HCT116 (cell line): ENCODE measurements around the gene PFDN5. TPM values are rescaled to one million over a fixed set of nuclear protein-coding genes. Genes with fewer than 3 reads are reported as not detected.

ENCODE experiments used
- ATAC-seq: fragments of 200-7000 bp; cut with Tn5 transposase; 2 replicates; pipeline ENCODE4 v1.9.1; 2020; ENCODE audit warnings: mild to moderate bottlenecking, moderate library complexity
- BruUV-seq: library from RNA; stranded (reverse); fragments of 400-500 nt; replicated peaks from 2 replicates; lab custom pipeline; 2021; lab: Mats Ljungman, UMichigan
- CTCF ChIA-PET: fragments of 300-600 bp; sonication (Branson Sonifier 250); formaldehyde crosslinking; loops from one replicate; lab custom pipeline; 2021; ENCODE audit warnings: antibody characterized with exemption; lab: Charles Lee
- POLR2A ChIA-PET: fragments of 300-600, 350-600 bp; sonication (Branson Sonifier 250); formaldehyde crosslinking; loops from one replicate; lab custom pipeline; 2021; ENCODE audit warnings: antibody characterized with exemption; lab: Charles Lee
- RAD21 ChIA-PET, 2 experiments: fragments of 300-600 bp; sonication (Branson Sonifier 250); formaldehyde crosslinking; loops; one replicate each; lab custom pipeline; 2023; ENCODE audit warnings: low total read pairs in 2 of 2; ENCODE audit not compliant: uncharacterized antibody in 2 of 2, unreplicated experiment in 2 of 2, low non-redundant PET in 1 of 2; lab: Charles Lee
- DNase-seq: peaks from one replicate; pipeline ENCODE4 v3.0.0-alpha.2; 2010; ENCODE audit warnings: low read depth, low spot score
- H2AFZ ChIP-seq: fragments of 200-600 bp; shearing (Covaris generic), sonication (generic); 2 replicates; pipeline ENCODE4 v1.6.1; 2017; ENCODE audit warnings: low read depth, mixed run types, mixed read lengths, antibody characterized with exemption, low read length; ENCODE audit not compliant: poor library complexity, severe bottlenecking
- H3K27ac ChIP-seq: 2 replicates; pipeline ENCODE4 v1.5.1; 2012; ENCODE audit warnings: low read depth, low read length
- H3K27me3 ChIP-seq: fragments of 200-600 bp; sonication (generic); 2 replicates; pipeline ENCODE4 v1.6.1; 2016; ENCODE audit warnings: mixed run types, low read length, mixed read lengths; ENCODE audit not compliant: insufficient read depth
- H3K36me3 ChIP-seq, 2 experiments: fragments of 200-500 bp in 1 of 2; fragments of 200-600 bp in 1 of 2; sonication (Bioruptor generic) in 1 of 2; sonication (generic) in 1 of 2; 2 replicates each; pipeline versions ENCODE4 v1.5.1 to v1.6.1; 2014 to 2016; ENCODE audit warnings: low read length in 2 of 2, inconsistent platforms in 1 of 2, mixed read lengths in 1 of 2, mixed run types in 1 of 2; ENCODE audit not compliant: insufficient read depth in 2 of 2, control insufficient read depth in 1 of 2
- H3K4me1 ChIP-seq, 2 experiments: fragments of 200-600 bp in 1 of 2; sonication (generic) in 1 of 2; 2 replicates each; pipeline versions ENCODE4 v1.5.1 to v1.6.1; 2012 to 2017; ENCODE audit warnings: low read length in 2 of 2, inconsistent platforms in 1 of 2, mild to moderate bottlenecking in 1 of 2, mixed read lengths in 1 of 2, mixed run types in 1 of 2, moderate library complexity in 1 of 2; ENCODE audit not compliant: insufficient read depth in 2 of 2, control insufficient read depth in 1 of 2
- H3K4me2 ChIP-seq: fragments of 200-600 bp; sonication (generic); 2 replicates; pipeline ENCODE4 v1.6.1; 2017; ENCODE audit warnings: mixed run types, low read length, mixed read lengths
- H3K4me3 ChIP-seq, 2 experiments: fragments of 200-600 bp in 1 of 2; sonication (generic) in 1 of 2; replicated peaks in 1 of 2; 2 replicates each; pipeline ENCODE4 v1.5.1; 2011 to 2016; ENCODE audit warnings: low read length in 2 of 2, control low read depth in 1 of 2, low read depth in 1 of 2, mild to moderate bottlenecking in 1 of 2, mixed read lengths in 1 of 2, mixed run types in 1 of 2
- H3K79me2 ChIP-seq: fragments of 200-600 bp; sonication (generic); 2 replicates; pipeline ENCODE4 v1.6.1; 2017; ENCODE audit warnings: mild to moderate bottlenecking, mixed run types, low read length, moderate library complexity, mixed read lengths; ENCODE audit not compliant: insufficient read depth
- H3K9ac ChIP-seq: fragments of 200-600 bp; sonication (generic); 2 replicates; pipeline ENCODE4 v1.6.1; 2016; ENCODE audit warnings: low read length, mixed read lengths
- H3K9me2 ChIP-seq: fragments of 200-600 bp; sonication (generic), shearing (Covaris generic); 2 replicates; pipeline ENCODE4 v1.6.1; 2017; ENCODE audit warnings: mixed run types, mild to moderate bottlenecking, moderate library complexity; ENCODE audit not compliant: insufficient read depth
- H3K9me3 ChIP-seq, 2 experiments: fragments of 200-500 bp in 1 of 2; fragments of 200-600 bp in 1 of 2; sonication (Bioruptor generic) in 1 of 2; sonication (generic) in 1 of 2; 2 replicates each; pipeline ENCODE4 v1.6.1; 2014 to 2017; ENCODE audit warnings: low read length in 2 of 2, mixed read lengths in 2 of 2, inconsistent platforms in 1 of 2, low read depth in 1 of 2, mild to moderate bottlenecking in 1 of 2, mixed run types in 1 of 2, moderate library complexity in 1 of 2; ENCODE audit not compliant: control insufficient read depth in 1 of 2, insufficient read depth in 1 of 2
- H4K20me1 ChIP-seq: fragments of 200-600 bp; sonication (generic), shearing (Covaris generic); 2 replicates; pipeline ENCODE4 v1.6.1; 2017; ENCODE audit warnings: mixed run types, mild to moderate bottlenecking, moderate library complexity; ENCODE audit not compliant: insufficient read depth
- CEBPB ChIP-seq: IDR thresholded peaks from 2 replicates; pipeline ENCODE4 v1.6.1; 2012; ENCODE audit warnings: low read depth
- EZH2 ChIP-seq: fragments of 200-600 bp; sonication (generic); IDR thresholded peaks from 2 replicates; pipeline ENCODE4 v1.6.1; 2017; ENCODE audit warnings: antibody characterized with exemption, mixed run types
- EZH2phosphoT487 ChIP-seq: fragments of 200-600 bp; IDR thresholded peaks from 2 replicates; pipeline ENCODE4 v1.6.1; 2018; ENCODE audit warnings: antibody characterized with exemption, borderline replicate concordance
- POLR2A ChIP-seq: IDR thresholded peaks from 2 replicates; pipeline ENCODE4 v1.7.0; 2011; ENCODE audit warnings: borderline replicate concordance; ENCODE audit not compliant: insufficient read depth, insufficient read length; ENCODE audit errors: extremely low read depth
- SIN3A ChIP-seq: IDR thresholded peaks from 2 replicates; pipeline ENCODE4 v1.6.1; 2012; ENCODE audit warnings: low read depth
- ZNF274 ChIP-seq: fragments of 200-500 bp; sonication (Bioruptor generic); IDR thresholded peaks from 2 replicates; pipeline ENCODE4 v1.6.1; 2014; ENCODE audit warnings: mild to moderate bottlenecking, low read depth, low read length, inconsistent platforms
- intact Hi-C: fragments of 100-400 bp; cut with micrococcal nuclease; formaldehyde crosslinking; loops from 2 replicates; pipeline ENCODE4 v1.10.0; 2022
- total RNA-seq: library from RNA; stranded (reverse); gene quantifications from one replicate; pipeline ENCODE4 v1.2.1, GENCODE V29; 2021; ENCODE audit not compliant: unreplicated experiment

The PFDN5 gene
- total RNA-seq, 1 experiment from 2014 or later: 318 TPM

DNA sequence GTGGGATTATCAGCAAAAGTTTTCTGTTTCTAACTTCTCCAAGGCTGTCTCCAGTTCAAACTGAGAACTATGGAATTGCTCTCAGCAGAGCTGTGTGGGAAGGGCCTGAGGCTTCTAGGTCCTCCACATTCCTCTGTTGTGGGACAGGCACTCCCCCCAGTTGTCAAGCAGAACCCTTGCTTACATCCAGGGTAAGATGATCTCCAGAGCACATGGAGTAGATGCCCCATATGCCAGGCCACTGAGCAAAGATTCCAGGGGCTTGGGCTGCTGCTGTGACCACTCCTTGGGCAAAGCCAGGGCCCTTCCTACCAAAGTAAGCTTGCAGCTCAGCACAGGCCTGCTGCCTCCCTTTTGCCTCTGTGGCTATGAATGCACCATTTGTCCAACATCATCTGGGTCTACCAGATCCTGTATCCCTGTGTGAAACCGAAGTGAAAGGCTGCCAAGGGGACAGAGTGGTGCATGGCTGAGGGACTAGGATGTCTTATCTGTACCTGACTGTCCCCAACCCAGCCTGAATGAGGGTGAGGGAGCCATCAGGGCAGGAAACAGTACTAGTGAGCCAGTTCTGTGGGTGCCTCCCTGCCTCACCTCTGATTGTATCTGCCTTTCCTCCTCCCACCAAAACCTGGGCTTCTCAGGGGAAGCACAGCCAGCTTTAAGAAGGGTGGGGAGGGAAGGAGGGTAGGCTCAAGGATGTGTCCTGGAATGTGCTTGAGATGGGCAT lies 40.4 kb upstream of the PFDN5 start:
- ChIA-PET POLR2A (no interaction called here), RAD21 (no interaction called here), CTCF (no interaction called here)
- Histone ChIP-seq H3K36me3 (peaks cover 0 to 2% of the 10 kb centered on the region in 2 experiments; a peak in 2 of 4 replicates), H3K27ac (no peak overlapping the region), H3K9me3 (no peaks in the 10 kb centered on the region), H3K79me2 (peaks cover 11% of the 10 kb centered on the region; the same call in 1 of the 2 replicates), H3K4me3 (no peak overlapping the region), H3K9ac (no peak overlapping the region), H3K4me1 (peaks cover 15 to 23% of the 10 kb centered on the region in 2 experiments), H3K27me3 (no peaks in the 10 kb centered on the region), H2AFZ (no peak overlapping the region), H4K20me1 (no peaks in the 10 kb centered on the region), H3K4me2 (no peak overlapping the region), H3K9me2 (no peaks in the 10 kb centered on the region)
- BruUV-seq: no TSS peak
- no peak for DNase-seq
- ATAC-seq: no peak
- TF ChIP-seq POLR2A: no peak
- no peak for TF ChIP-seq SIN3A
- no peak for TF ChIP-seq CEBPB
- TF ChIP-seq EZH2: no peak
- no peak for TF ChIP-seq EZH2phosphoT487
- no peak for TF ChIP-seq ZNF274
- intact Hi-C loops: no loop called here

DNA sequence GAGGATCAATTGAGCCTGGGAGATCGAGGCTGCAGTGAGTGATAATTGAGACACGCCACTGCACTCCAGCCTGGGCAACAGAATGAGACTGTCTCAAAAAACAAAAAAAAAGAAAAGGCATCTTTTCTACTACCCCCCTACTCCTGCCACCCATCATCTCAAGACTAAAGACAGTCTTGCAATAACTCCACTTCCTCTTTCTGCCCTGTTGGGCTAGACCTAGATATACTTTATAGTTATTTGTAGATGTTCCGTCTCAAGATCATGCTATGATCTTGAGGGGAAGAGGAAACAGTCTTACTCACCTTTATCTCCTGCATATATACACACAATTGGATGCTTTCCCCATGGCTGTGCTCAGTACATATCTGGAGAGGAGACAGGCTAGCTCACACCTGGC lies 39.3 kb upstream of the PFDN5 start:
- Histone ChIP-seq H3K4me2 (no peak overlapping the region), H3K36me3 (peaks cover 0 to 2% of the 10 kb centered on the region in 2 experiments; a peak in 2 of 4 replicates), H3K27me3 (no peaks in the 10 kb centered on the region), H4K20me1 (no peaks in the 10 kb centered on the region), H2AFZ (no peak overlapping the region), H3K9me2 (no peaks in the 10 kb centered on the region), H3K4me3 (no peak overlapping the region), H3K4me1 (peaks cover 8 to 16% of the 10 kb centered on the region in 2 experiments; a peak in 3 of 4 replicates), H3K27ac (no peak overlapping the region), H3K9me3 (no peaks in the 10 kb centered on the region), H3K9ac (no peak overlapping the region), H3K79me2 (peaks cover 11% of the 10 kb centered on the region; the same call in 1 of the 2 replicates)
- POLR2A ChIA-PET: no interaction called here
- intact Hi-C loops: no loop called here
- no TSS peak for BruUV-seq
- TF ChIP-seq CEBPB: no peak
- no peak for DNase-seq
- CTCF ChIA-PET: no interaction called here
- ATAC-seq: no peak
- RAD21 ChIA-PET: no interaction called here
